HG02885 (cell line): Measurements from ENCODE around the gene VIPR1.

Source experiments
- ATAC-seq: cut with Tn5 transposase; IDR thresholded peaks from one replicate; pipeline ENCODE4 v1.9.1; 2021; ENCODE audit warnings: mild to moderate bottlenecking; ENCODE audit not compliant: unreplicated experiment, poor library complexity

Gene VIPR1

GRCh38 chr3:42492508-42493080 lies 9.8 kb upstream of the VIPR1 start:
- peak; percentile 48 for ATAC-seq

- ATAC-seq = no peak
Observed at GRCh38 chr3:42493126-42493797, 9.2 kb upstream of the VIPR1 start.

DNA sequence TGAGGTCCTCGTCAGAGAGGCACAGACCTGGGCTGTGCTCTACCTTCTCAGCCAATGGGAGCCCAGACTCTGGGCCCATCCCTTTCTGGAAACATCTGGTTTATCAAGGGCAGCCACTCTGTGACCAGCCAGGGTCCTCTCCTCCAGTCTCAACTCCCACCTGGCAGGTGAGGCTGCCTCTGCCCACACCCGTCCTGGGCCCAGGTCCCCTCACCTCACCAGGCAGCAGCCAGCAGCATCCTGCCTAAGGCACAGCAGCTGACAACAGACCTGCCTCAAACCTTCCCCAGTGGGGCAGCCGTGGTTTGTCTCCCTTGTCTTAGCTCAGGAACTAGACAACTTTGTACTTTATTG lies 8.7 kb upstream of the VIPR1 start:
- ATAC-seq = no peak

GRCh38 chr3:42495393-42495792 lies 7.0 kb upstream of the VIPR1 start:
- no peak for ATAC-seq

DNA sequence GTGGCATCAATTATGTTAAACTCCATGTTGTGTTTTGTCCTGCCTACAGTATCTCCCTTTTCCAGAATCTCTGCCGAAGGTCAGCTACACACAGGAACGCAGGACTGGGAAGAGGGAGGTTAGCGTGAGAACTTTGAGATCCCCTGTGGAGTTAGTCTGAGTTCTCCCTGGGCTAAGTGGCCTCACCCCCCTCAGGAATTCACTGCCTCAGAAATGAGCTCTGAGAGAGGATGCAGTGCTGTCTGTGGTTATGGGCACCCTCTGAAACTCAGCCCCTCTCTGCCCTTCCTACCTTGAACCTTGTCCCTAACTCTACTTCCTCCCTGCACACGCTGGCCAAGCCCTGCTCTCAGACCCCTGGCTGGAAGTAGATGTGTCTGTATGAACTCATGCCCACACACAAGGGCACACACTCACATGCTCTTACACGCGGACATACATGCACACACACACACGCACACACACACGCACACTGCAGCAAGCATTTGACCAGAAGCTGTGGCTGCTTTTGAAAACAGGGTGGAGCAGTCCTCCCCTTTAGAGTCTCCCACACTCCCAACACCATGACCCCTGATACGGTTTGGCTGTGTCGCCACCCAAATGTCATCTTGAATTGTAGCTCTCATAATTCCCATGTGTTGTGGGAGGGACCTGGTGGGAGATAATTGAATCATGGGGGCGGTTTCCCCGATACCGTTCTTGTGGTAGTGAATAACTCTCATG lies 5.3 kb upstream of the VIPR1 start:
- ATAC-seq = no peak

DNA sequence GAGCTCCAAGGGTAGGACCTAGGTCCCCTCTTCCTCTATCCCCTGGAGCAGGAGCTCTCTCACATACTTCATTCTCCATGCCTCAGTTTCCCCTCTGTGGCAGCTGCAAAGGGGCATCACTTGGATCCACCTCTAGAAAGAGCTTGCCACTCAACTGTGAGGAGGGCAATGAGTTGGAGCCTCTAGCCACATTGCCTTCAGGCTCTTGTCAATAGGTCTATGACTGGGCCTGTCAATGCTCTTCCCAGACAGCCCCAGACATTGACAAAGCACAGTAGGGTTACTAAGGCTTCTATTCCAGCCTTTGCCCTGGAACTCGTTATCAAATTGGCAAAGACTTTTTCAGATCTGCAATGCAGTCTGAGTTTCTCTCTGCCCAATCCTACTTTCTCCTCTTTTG lies 4.4 kb upstream of the VIPR1 start:
- no peak for ATAC-seq

- no peak for ATAC-seq
Observed at GRCh38 chr3:42498791-42499477, 3.5 kb upstream of the VIPR1 start.

DNA sequence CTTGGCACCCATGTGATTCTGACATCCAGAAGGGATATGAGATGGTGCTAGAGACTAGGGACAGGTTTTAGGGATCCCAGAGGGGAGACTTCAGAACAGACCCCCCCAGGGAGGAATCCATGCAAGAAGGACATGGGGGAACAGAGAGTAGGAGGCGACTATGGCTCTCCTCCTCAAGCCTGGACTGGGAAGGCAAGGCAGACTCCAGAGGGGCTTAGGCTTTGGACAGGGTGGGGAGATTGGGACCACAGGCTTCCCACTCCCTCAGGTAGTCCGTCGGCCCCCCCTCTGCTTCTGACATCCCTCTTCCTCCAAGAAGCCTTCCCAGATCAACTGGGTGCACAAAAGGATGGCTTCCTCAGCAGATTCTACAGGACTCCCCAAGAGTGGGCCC lies 3.0 kb upstream of the VIPR1 start:
- no peak for ATAC-seq

DNA sequence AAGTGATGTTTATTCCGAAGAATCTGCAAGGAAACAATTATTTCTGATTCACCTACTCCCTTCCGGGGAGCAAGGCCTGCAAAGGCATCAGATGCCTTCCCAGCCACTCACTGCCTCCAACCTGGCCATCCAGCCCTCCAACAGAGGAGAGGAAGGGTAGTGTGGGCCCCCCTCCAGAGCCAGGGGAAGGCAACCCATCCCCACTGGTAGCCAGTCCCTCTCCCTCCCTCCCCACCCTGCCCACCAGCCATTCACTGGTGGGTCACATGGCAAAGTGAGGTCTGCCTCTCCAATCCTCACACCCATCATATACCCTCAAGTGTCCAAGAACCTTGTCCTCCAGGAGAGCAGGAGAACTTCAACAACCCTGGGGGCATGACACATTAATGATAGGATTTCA lies 2.4 kb upstream of the VIPR1 start:
- no peak for ATAC-seq

- ATAC-seq = no peak
Observed at GRCh38 chr3:42500909-42501308, 1.5 kb upstream of the VIPR1 start.

- ATAC-seq = no peak
Observed at GRCh38 chr3:42501321-42501680, 1.1 kb upstream of the VIPR1 start.

DNA sequence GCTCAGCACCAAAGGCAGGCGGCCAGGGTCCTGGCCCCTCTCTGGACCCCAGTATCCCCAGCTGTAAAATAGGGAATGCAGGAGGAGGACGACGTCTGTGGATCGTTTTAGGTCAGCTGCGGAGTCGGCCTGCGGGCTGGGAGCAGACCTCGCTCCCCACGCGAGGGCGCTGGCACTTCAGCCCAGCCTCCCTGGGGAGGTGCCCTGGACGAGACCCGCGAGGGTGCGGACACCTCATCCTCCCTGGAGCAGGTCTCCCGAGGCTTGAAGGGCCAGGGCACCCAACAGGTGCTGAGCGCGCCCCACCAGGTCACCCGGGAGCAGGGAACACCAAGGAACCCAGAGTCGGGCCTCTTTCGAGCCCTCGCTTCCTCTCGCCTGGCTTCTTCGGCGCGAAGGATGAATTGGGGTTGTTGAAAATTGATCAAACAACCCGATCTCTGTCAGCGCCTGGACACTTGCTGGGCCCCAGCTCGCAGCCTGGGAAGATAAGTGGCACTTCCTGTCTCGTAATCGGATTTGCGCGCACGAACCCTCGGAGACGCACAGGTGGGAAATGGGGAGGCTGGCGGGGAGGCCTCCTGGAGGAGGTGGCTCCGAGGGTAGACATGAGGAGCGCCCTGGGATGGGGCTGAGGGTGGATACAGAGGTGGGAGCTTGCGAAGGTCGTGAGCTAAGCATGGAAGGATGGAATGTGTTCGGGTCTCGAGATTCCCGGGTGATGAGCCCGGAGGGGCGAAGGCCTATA lies 588 bp upstream of the VIPR1 start:
- peak; percentile 37 for ATAC-seq

- no peak for ATAC-seq
Observed at GRCh38 chr3:42503251-42503924, 945 bp downstream of the VIPR1 start.

- ATAC-seq = no peak
Observed at GRCh38 chr3:42503957-42504333, 1.5 kb downstream of the VIPR1 start.

- no peak for ATAC-seq
Observed at GRCh38 chr3:42504334-42505127, 2.1 kb downstream of the VIPR1 start.

GRCh38 chr3:42505128-42505848 lies 2.8 kb downstream of the VIPR1 start:
- ATAC-seq = no peak

GRCh38 chr3:42505849-42506410 lies 3.5 kb downstream of the VIPR1 start:
- no peak for ATAC-seq

- ATAC-seq = no peak
Observed at GRCh38 chr3:42507252-42507651, 4.8 kb downstream of the VIPR1 start.
